Measurements from ENCODE around the gene EIF5AL1.

DNA sequence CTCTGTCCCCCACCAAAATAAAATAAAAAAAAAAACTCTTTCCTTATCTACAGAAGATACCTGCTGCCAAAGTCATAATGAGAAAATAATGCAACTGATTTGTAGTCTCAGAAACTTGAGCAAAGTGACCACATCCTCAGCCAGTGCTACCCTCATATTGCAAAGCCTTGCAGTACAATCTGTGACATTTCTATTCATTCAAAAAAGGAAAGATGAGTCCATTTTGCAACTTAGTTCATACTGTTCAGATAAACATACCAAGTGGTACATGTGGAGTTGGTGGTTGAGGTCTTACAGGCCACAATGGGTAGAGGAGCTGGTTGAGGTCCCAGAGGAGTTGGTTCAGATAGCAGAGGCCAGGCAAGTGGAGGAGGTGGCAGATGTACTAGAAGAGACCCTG is 6.5 kb upstream of the EIF5AL1 start:
- TF ChIP-seq CTCF (IDR thresholded peaks at IDR 0.05): no peak
- no peak for TF ChIP-seq EZH2 (IDR thresholded peaks at IDR 0.05; ENCODE audit: borderline replicate concordance, insufficient read depth, low read depth, low read length, poor library complexity, severe bottlenecking)
